ENCODE results near the gene CTSS.
"Not testable (repeated sequence)": the region's sequence is repeated elsewhere in the genome, so short reads cannot be mapped to it uniquely, and the experiment has no call there.

Gene CTSS

GRCh38 chr1:150796374-150796773, 30.8 kb upstream of the CTSS start:
- Histone ChIP-seq H3K36me3 (ENCODE audit: control insufficient read depth, insufficient read depth, low read length) (no peaks in the 10 kb centered on the region), H3K27me3 (ENCODE audit: control insufficient read depth, insufficient read depth, low read length) (no peaks in the 10 kb centered on the region), H3K4me1 (ENCODE audit: control insufficient read depth, insufficient read depth, low read length) (peaks cover 17% of the 10 kb centered on the region), H3K4me3 (ENCODE audit: low read depth, low read length) (no peak overlapping the region), H3K9me3 (ENCODE audit: control insufficient read depth, insufficient read depth, low read length) (no peaks in the 10 kb centered on the region), H3K9ac (ENCODE audit: low read depth, low read length) (no peak overlapping the region)

DNA sequence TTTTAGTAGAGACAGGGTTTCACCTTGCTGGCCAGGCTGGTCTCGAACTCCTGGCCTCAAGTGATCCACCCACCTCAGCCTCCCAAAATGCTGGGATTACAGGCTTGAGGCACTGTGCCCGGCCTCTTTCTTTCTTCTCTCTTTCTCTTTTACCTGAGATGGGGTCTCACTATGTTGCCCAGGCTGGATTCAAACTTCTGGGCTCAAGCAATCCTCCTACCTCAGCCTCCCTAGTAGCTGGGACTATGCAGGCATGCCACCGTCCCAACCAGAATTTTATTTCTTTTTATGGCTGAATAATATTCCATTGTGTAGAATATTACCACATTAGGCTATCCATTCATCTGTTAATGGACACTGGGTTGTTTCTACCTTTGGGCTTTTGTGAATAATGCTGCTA, 28.2 kb upstream of the CTSS start:
- H3K36me3 ChIP-seq (ENCODE audit: control insufficient read depth, insufficient read depth, low read length); H3K27me3 ChIP-seq (ENCODE audit: control insufficient read depth, insufficient read depth, low read length); H3K9ac ChIP-seq (ENCODE audit: low read depth, low read length); H3K4me3 ChIP-seq (ENCODE audit: low read depth, low read length); H3K4me1 ChIP-seq (ENCODE audit: control insufficient read depth, insufficient read depth, low read length); H3K9me3 ChIP-seq (ENCODE audit: control insufficient read depth, insufficient read depth, low read length): not testable (repeated sequence)

GRCh38 chr1:150793221-150793620, 27.6 kb upstream of the CTSS start:
- no peaks in the 10 kb centered on the region for H3K27me3 ChIP-seq (ENCODE audit: control insufficient read depth, insufficient read depth, low read length)
- H3K36me3 ChIP-seq (ENCODE audit: control insufficient read depth, insufficient read depth, low read length) = no peaks in the 10 kb centered on the region
- no peak overlapping the region for H3K9ac ChIP-seq (ENCODE audit: low read depth, low read length)
- H3K9me3 ChIP-seq (ENCODE audit: control insufficient read depth, insufficient read depth, low read length) = no peaks in the 10 kb centered on the region
- H3K4me1 ChIP-seq (ENCODE audit: control insufficient read depth, insufficient read depth, low read length) = peaks cover 4% of the 10 kb centered on the region
- H3K4me3 ChIP-seq (ENCODE audit: low read depth, low read length) = no peak overlapping the region

- Histone ChIP-seq H3K9ac (ENCODE audit: low read depth, low read length) (no peak overlapping the region), H3K36me3 (ENCODE audit: control insufficient read depth, insufficient read depth, low read length) (no peaks in the 10 kb centered on the region), H3K4me1 (ENCODE audit: control insufficient read depth, insufficient read depth, low read length) (no peaks in the 10 kb centered on the region), H3K9me3 (ENCODE audit: control insufficient read depth, insufficient read depth, low read length) (no peaks in the 10 kb centered on the region), H3K4me3 (ENCODE audit: low read depth, low read length) (no peak overlapping the region), H3K27me3 (ENCODE audit: control insufficient read depth, insufficient read depth, low read length) (no peaks in the 10 kb centered on the region)
Measured at GRCh38 chr1:150791585-150791984, 26.0 kb upstream of the CTSS start.

DNA sequence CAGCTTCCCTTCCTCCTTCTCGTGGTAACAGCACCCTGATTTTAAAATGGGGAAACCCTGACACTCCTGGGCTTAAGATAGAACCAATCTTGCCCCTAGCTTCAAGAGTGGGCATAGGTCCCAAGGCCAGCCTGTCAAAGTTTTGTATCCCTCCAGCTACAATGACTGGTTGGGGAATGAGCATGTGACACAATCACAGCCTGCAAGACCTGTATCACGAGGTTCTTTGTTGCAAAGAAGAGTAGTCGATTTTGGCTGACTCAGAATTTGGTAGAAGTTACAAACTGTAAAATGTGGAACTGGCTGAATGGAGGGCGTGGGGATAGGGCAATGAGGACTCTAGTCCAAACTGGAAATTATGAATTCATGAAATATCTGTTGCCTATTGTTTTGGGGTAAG, 23.8 kb upstream of the CTSS start:
- H3K4me3 ChIP-seq (ENCODE audit: low read depth, low read length) = no peak overlapping the region
- H3K36me3 ChIP-seq (ENCODE audit: control insufficient read depth, insufficient read depth, low read length) = no peaks in the 10 kb centered on the region
- no peaks in the 10 kb centered on the region for H3K4me1 ChIP-seq (ENCODE audit: control insufficient read depth, insufficient read depth, low read length)
- no peak overlapping the region for H3K9ac ChIP-seq (ENCODE audit: low read depth, low read length)
- no peaks in the 10 kb centered on the region for H3K9me3 ChIP-seq (ENCODE audit: control insufficient read depth, insufficient read depth, low read length)
- no peaks in the 10 kb centered on the region for H3K27me3 ChIP-seq (ENCODE audit: control insufficient read depth, insufficient read depth, low read length)

- Histone ChIP-seq H3K4me1 (ENCODE audit: control insufficient read depth, insufficient read depth, low read length) (no peaks in the 10 kb centered on the region), H3K36me3 (ENCODE audit: control insufficient read depth, insufficient read depth, low read length) (no peaks in the 10 kb centered on the region), H3K4me3 (ENCODE audit: low read depth, low read length) (no peak overlapping the region), H3K9ac (ENCODE audit: low read depth, low read length) (no peak overlapping the region), H3K27me3 (ENCODE audit: control insufficient read depth, insufficient read depth, low read length) (no peaks in the 10 kb centered on the region), H3K9me3 (ENCODE audit: control insufficient read depth, insufficient read depth, low read length) (no peaks in the 10 kb centered on the region)
Measured at GRCh38 chr1:150788946-150789345, 23.4 kb upstream of the CTSS start.

DNA sequence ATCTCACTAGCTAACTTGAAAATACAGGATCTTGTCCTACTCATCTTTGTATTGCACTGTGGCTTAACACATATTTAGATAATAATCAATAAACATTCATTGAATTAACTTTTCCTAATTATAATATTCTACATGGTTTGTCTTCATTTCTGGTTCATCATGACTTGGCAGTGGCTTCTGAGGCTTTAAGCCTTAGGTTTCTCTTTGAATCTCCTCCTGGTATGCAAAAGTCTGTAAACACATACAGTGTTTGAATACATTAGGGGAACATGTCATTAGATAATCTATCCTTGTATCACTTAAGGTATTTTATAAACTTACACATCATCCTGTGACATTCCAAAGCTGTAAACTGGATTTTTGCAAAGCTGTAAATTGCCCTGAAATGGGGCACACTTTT, 21.9 kb upstream of the CTSS start:
- no peak overlapping the region for H3K9ac ChIP-seq (ENCODE audit: low read depth, low read length)
- no peaks in the 10 kb centered on the region for H3K36me3 ChIP-seq (ENCODE audit: control insufficient read depth, insufficient read depth, low read length)
- H3K27me3 ChIP-seq (ENCODE audit: control insufficient read depth, insufficient read depth, low read length) = no peaks in the 10 kb centered on the region
- H3K4me3 ChIP-seq (ENCODE audit: low read depth, low read length) = no peak overlapping the region
- H3K4me1 ChIP-seq (ENCODE audit: control insufficient read depth, insufficient read depth, low read length) = no peaks in the 10 kb centered on the region
- H3K9me3 ChIP-seq (ENCODE audit: control insufficient read depth, insufficient read depth, low read length) = no peaks in the 10 kb centered on the region

- Histone ChIP-seq H3K9me3 (ENCODE audit: control insufficient read depth, insufficient read depth, low read length) (no peaks in the 10 kb centered on the region), H3K27me3 (ENCODE audit: control insufficient read depth, insufficient read depth, low read length) (no peaks in the 10 kb centered on the region), H3K36me3 (ENCODE audit: control insufficient read depth, insufficient read depth, low read length) (no peaks in the 10 kb centered on the region), H3K4me3 (ENCODE audit: low read depth, low read length) (no peak overlapping the region), H3K4me1 (ENCODE audit: control insufficient read depth, insufficient read depth, low read length) (no peaks in the 10 kb centered on the region), H3K9ac (ENCODE audit: low read depth, low read length) (no peak overlapping the region)
Measured at GRCh38 chr1:150780510-150780909, 14.9 kb upstream of the CTSS start.

DNA sequence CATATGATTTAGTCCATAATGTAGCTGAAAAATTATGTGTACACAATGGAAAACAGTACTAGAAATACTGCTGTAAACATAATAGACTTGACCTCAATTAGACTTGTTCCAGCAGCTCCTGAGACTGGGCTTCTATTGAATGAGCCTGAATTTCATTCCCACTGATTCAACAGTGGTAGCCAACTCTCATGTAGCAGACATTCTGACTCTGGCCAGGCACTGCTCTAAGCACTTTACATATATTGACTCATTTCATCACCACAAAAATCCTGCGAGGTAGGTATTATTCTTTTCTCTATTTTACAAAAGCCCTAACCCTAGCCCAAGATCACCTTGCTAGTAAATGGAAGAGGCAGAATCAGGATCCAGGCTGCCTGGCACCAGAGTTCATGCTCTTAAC, 12.8 kb upstream of the CTSS start:
- no peaks in the 10 kb centered on the region for H3K4me1 ChIP-seq (ENCODE audit: control insufficient read depth, insufficient read depth, low read length)

DNA sequence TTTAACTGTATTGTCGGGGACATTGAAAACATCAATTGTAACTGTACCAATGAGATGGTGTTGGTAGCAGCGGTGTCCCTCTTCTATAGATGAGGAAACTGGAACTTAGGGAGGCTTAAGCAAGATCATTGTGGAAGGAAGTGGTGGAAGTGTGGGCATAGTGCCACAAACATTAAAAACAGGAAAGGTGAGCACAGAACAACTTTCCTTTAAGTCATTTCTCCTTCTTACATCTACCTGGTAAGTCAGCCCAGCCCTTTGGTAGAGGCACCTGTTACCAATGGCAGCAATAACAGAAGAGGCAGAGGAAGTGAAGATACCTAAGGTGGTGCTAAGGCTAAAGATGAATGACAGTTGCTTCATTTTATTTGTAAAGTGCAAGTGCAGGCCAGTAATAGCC, 12.0 kb upstream of the CTSS start:
- no peaks in the 10 kb centered on the region for H3K9me3 ChIP-seq (ENCODE audit: control insufficient read depth, insufficient read depth, low read length)
- H3K9ac ChIP-seq (ENCODE audit: low read depth, low read length) = no peak overlapping the region
- H3K36me3 ChIP-seq (ENCODE audit: control insufficient read depth, insufficient read depth, low read length) = no peaks in the 10 kb centered on the region
- H3K4me3 ChIP-seq (ENCODE audit: low read depth, low read length) = no peak overlapping the region
- H3K27me3 ChIP-seq (ENCODE audit: control insufficient read depth, insufficient read depth, low read length) = no peaks in the 10 kb centered on the region
- no peaks in the 10 kb centered on the region for H3K4me1 ChIP-seq (ENCODE audit: control insufficient read depth, insufficient read depth, low read length)

More for the DNA sequence above, 12.8 kb upstream of the CTSS start:
- H3K9ac ChIP-seq (ENCODE audit: low read depth, low read length) = no peak overlapping the region
- H3K4me3 ChIP-seq (ENCODE audit: low read depth, low read length) = no peak overlapping the region
- no peaks in the 10 kb centered on the region for H3K9me3 ChIP-seq (ENCODE audit: control insufficient read depth, insufficient read depth, low read length)
- H3K27me3 ChIP-seq (ENCODE audit: control insufficient read depth, insufficient read depth, low read length) = no peaks in the 10 kb centered on the region
- no peaks in the 10 kb centered on the region for H3K36me3 ChIP-seq (ENCODE audit: control insufficient read depth, insufficient read depth, low read length)

DNA sequence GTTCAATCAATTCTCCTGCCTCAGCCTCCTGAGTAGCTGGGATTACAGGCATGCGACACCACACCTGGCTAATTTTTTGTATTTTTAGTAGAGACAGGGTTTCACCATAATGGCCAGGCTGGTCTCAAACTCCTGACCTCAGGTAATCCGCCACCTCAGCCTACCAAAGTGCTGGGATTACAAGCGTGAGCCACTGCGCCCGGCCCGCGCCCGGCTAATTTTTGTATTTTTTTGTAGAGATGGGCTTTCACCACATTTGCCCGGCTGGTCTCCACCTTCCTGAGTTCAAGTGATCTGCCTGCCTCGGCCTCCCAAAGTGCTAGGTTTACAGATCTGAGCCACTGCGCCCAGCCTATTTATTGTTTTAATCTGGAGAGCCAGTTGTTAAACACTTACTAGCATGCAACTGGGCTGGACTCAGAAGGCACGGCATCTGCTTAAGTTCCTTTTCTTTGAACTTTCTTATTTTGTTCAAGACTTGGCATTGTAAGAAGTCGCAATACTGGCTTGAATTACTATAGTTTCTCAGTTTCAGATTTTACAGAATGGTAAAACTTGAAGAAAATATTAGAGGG, 10.4 kb upstream of the CTSS start:
- not testable (repeated sequence) for H3K9me3 ChIP-seq (ENCODE audit: control insufficient read depth, insufficient read depth, low read length); H3K4me1 ChIP-seq (ENCODE audit: control insufficient read depth, insufficient read depth, low read length); H3K4me3 ChIP-seq (ENCODE audit: low read depth, low read length); H3K27me3 ChIP-seq (ENCODE audit: control insufficient read depth, insufficient read depth, low read length); H3K36me3 ChIP-seq (ENCODE audit: control insufficient read depth, insufficient read depth, low read length); H3K9ac ChIP-seq (ENCODE audit: low read depth, low read length)

GRCh38 chr1:150775276-150775675, 9.7 kb upstream of the CTSS start:
- H3K4me1 ChIP-seq (ENCODE audit: control insufficient read depth, insufficient read depth, low read length) = no peaks in the 10 kb centered on the region
- no peaks in the 10 kb centered on the region for H3K36me3 ChIP-seq (ENCODE audit: control insufficient read depth, insufficient read depth, low read length)
- no peak overlapping the region for H3K4me3 ChIP-seq (ENCODE audit: low read depth, low read length)
- H3K27me3 ChIP-seq (ENCODE audit: control insufficient read depth, insufficient read depth, low read length) = no peaks in the 10 kb centered on the region
- H3K9me3 ChIP-seq (ENCODE audit: control insufficient read depth, insufficient read depth, low read length) = no peaks in the 10 kb centered on the region
- H3K9ac ChIP-seq (ENCODE audit: low read depth, low read length) = no peak overlapping the region

GRCh38 chr1:150772326-150772725, 6.7 kb upstream of the CTSS start:
- Histone ChIP-seq H3K9me3 (ENCODE audit: control insufficient read depth, insufficient read depth, low read length) (no peaks in the 10 kb centered on the region), H3K36me3 (ENCODE audit: control insufficient read depth, insufficient read depth, low read length) (no peaks in the 10 kb centered on the region), H3K27me3 (ENCODE audit: control insufficient read depth, insufficient read depth, low read length) (no peaks in the 10 kb centered on the region), H3K9ac (ENCODE audit: low read depth, low read length) (no peak overlapping the region), H3K4me1 (ENCODE audit: control insufficient read depth, insufficient read depth, low read length) (no peaks in the 10 kb centered on the region), H3K4me3 (ENCODE audit: low read depth, low read length) (no peak overlapping the region)

Data from iPS-15b (cell line).